ENCODE data around the gene RGS7. TPM values are rescaled to one million over a fixed set of nuclear protein-coding genes. Genes with fewer than 3 reads are reported as not detected.

RGS7 gene
- total RNA-seq, 4 donors from 2014 or later = not detected

DNA sequence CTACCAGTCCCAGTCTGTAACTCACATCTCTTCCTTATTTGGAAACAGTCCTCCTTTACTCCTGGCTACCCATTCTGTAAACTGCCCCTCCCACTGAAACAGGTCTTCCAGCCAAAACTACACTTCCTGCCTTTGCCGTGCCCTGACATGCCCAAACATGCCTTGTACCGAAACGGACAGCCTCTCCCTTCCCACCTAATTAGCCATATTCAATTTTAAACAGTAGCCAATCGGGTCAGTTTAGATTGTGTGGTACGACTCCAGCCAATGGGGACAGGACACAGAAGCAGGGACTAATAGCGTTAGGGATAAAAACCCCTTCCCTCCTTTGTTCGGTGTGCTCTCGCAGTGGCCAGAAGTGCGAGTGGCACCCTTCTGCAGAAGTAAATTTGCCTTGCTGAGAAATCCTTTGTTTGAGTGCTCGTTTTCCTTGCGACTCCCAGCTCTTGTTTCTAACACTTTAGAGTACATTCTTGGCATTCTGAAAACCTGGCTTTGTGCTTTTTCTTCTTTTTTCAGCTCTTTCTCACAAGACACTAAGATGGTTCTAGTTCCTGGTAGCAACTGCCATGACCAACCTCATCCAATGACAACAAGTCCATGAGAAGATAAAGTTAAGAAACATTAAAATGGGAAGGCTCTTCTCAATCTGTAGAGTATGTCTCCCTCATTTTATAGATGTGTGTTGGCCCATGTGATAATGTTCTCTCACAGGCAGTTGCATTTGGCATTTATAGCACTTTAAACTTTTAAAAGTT, 419.9 kb downstream of the RGS7 start:
- ATAC-seq = no peak
- in situ Hi-C loops (cut with MboI; ENCODE audit: low sequenced_read_pairs in 4 of 4) (no loop called here), intact Hi-C loops (cut with DNase I; ENCODE audit: low total_unique reads) (no loop called here)
- DNase-seq = no peak
- no peaks in the 10 kb centered on the region for H3K27me3 ChIP-seq
- H3K4me3 ChIP-seq = no peak overlapping the region
- H3K27ac ChIP-seq = no peak overlapping the region
- TF ChIP-seq POLR2A (IDR thresholded peaks at IDR 0.05) (no peak), CTCF (IDR thresholded peaks at IDR 0.05 in 4 of 5, conservative IDR thresholded peaks at IDR 0.05 in 1 of 5) (no peak)
- no peaks in the 10 kb centered on the region for H3K4me1 ChIP-seq
- no peaks in the 10 kb centered on the region for H3K9me3 ChIP-seq
- no peaks in the 10 kb centered on the region for H3K36me3 ChIP-seq

DNA sequence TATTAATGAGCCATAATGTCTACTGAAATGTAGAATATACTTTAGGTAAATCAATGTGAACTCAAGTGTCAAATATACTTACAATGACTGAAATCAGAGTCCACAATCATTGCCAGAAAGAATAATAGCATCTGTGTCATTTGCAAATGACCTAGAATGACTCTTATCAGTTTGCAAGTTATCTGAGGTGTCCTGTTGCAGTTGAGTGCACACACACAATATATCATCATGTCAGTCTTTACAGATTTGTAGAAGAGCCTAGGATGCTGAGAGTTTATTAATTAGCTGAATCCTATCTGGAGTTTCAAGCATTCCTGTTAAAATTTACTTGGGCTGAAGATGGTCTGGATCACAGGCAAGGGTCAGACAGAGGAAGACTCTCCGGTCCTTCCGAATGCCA, 421.1 kb downstream of the RGS7 start:
- no peak for TF ChIP-seq POLR2A (IDR thresholded peaks at IDR 0.05)
- no peak for TF ChIP-seq CTCF (IDR thresholded peaks at IDR 0.05 in 4 of 5, conservative IDR thresholded peaks at IDR 0.05 in 1 of 5)
- ATAC-seq (no peak), DNase-seq (no peak)
- H3K4me1 ChIP-seq = no peaks in the 10 kb centered on the region
- H3K4me3 ChIP-seq = no peak overlapping the region
- no peaks in the 10 kb centered on the region for H3K36me3 ChIP-seq
- H3K27ac ChIP-seq = no peak overlapping the region
- intact Hi-C loops (cut with DNase I; ENCODE audit: low total_unique reads) (no loop called here), in situ Hi-C loops (cut with MboI; ENCODE audit: low sequenced_read_pairs in 4 of 4) (no loop called here)
- H3K9me3 ChIP-seq = no peaks in the 10 kb centered on the region
- H3K27me3 ChIP-seq = no peaks in the 10 kb centered on the region

DNA sequence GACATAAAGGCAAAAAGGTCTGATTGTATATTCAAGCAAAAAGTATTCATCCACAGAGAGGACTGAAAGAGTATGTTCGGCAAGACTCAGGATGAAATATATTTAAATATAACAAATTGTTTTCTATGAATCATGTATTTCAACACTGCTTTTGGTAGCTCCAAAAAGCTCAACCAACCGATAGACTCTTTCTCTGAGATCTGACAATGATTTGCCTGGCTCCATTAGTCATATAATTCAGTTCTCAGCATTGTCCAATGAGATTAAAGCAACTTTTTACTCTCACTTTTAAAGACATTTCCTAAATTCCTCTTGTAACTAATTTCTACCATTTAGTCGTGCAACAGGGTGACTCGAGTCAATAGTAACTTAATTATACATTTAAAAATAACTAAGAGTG, 426.0 kb downstream of the RGS7 start:
- Histone ChIP-seq H3K4me1 (no peaks in the 10 kb centered on the region), H3K27me3 (no peaks in the 10 kb centered on the region), H3K36me3 (no peaks in the 10 kb centered on the region), H3K4me3 (no peak overlapping the region), H3K9me3 (no peaks in the 10 kb centered on the region), H3K27ac (no peak overlapping the region)
- ATAC-seq (no peak), DNase-seq (no peak)
- intact Hi-C loops (cut with DNase I; ENCODE audit: low total_unique reads) = no loop called here
- in situ Hi-C loops (cut with MboI; ENCODE audit: low sequenced_read_pairs in 4 of 4) = no loop called here
- no peak for TF ChIP-seq CTCF (IDR thresholded peaks at IDR 0.05 in 4 of 5, conservative IDR thresholded peaks at IDR 0.05 in 1 of 5)
- TF ChIP-seq POLR2A (IDR thresholded peaks at IDR 0.05) = no peak

GRCh38 chr1:240928265-240928664, 428.7 kb downstream of the RGS7 start:
- Histone ChIP-seq H3K27ac (no peak overlapping the region), H3K27me3 (no peaks in the 10 kb centered on the region), H3K9me3 (peaks cover 0 to 4% (median 0%) of the 10 kb centered on the region in 3 donors), H3K36me3 (no peaks in the 10 kb centered on the region), H3K4me3 (no peak overlapping the region), H3K4me1 (no peaks in the 10 kb centered on the region)
- in situ Hi-C loops (cut with MboI; ENCODE audit: low sequenced_read_pairs in 4 of 4) = no loop called here
- DNase-seq (no peak), ATAC-seq (no peak)
- no peak for TF ChIP-seq CTCF (IDR thresholded peaks at IDR 0.05 in 4 of 5, conservative IDR thresholded peaks at IDR 0.05 in 1 of 5)
- no peak for TF ChIP-seq POLR2A (IDR thresholded peaks at IDR 0.05)
- intact Hi-C loops (cut with DNase I; ENCODE audit: low total_unique reads) = no loop called here

GRCh38 chr1:240927821-240928220, 429.2 kb downstream of the RGS7 start:
- Histone ChIP-seq H3K36me3 (no peaks in the 10 kb centered on the region), H3K27me3 (no peaks in the 10 kb centered on the region), H3K9me3 (peaks cover 0 to 4% (median 0%) of the 10 kb centered on the region in 3 donors), H3K27ac (no peak overlapping the region), H3K4me3 (no peak overlapping the region), H3K4me1 (no peaks in the 10 kb centered on the region)
- TF ChIP-seq POLR2A (IDR thresholded peaks at IDR 0.05) (no peak), CTCF (IDR thresholded peaks at IDR 0.05 in 4 of 5, conservative IDR thresholded peaks at IDR 0.05 in 1 of 5) (no peak)
- in situ Hi-C loops (cut with MboI; ENCODE audit: low sequenced_read_pairs in 4 of 4) (no loop called here), intact Hi-C loops (cut with DNase I; ENCODE audit: low total_unique reads) (no loop called here)
- no peak for DNase-seq
- ATAC-seq = no peak
